Pons (tissue), 1 donor: Measurements from ENCODE around the gene WDR35.

Experiments
- DNase-seq: peaks from one replicate; pipeline ENCODE4 v3.0.0-alpha.2; 2016; ENCODE audit warnings: low spot score

WDR35 gene

DNA sequence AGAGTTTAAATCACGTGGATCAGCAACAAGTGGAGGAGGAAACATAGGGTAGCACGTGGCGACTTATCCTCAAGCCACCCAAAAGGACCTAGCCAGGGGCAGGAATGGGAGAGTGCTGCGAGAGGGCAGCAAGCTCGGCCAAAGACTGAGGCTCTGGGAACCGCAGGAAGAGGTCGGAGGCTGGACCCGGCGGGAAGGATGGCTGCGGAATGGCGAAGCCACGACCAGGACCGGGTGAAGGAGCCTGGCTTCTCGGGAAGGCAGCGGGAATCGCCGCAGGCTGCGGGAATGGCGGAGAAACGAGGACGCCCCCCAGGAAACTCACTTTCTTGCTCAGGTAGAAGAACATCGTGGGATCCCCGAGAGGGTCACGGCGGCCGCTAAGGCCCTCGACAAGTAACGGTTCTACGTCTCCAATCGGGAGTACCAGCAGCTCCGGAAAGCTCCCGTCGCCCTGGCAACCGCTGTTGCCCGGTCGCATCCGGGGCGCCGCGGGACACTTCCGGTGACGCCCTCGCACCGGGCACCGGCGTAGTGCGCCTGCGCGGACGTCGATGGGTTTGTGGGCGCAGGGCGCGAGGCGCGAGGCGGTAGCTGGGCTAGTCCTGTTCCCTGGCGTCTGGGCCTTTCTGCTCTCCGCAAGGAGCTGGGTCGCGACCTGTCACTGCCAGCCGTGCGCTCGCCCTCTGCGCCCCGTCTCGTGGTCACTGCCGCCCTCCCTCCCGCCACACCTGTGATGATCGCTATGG, at the start of gene WDR35:
Gene WDR35 (minus strand): TSS at position 439 of the 749 bp plus-strand sequence. CDS start 90 bp downstream, at position 349.
- DNase-seq = peak; percentile 82

DNA sequence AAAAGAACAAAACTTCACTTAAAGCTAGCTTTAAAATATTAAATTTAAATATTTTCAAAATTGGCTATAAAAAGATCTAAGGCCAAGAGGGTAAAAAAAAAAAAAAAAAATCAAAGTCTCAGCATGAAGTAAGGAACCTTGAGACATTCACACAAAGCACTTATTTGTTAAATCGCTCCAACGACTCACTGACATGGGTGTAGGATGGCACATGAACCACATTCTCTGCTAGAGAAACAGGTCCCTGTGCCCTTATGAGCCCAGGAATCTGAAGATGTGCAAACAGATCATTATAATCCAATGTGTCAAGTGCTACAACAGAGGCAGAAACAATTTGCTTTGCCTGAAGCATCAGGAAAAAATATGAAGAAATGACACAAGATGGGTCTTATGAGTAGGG, 47.8 kb upstream of the WDR35 start:
- no peak for DNase-seq

DNA sequence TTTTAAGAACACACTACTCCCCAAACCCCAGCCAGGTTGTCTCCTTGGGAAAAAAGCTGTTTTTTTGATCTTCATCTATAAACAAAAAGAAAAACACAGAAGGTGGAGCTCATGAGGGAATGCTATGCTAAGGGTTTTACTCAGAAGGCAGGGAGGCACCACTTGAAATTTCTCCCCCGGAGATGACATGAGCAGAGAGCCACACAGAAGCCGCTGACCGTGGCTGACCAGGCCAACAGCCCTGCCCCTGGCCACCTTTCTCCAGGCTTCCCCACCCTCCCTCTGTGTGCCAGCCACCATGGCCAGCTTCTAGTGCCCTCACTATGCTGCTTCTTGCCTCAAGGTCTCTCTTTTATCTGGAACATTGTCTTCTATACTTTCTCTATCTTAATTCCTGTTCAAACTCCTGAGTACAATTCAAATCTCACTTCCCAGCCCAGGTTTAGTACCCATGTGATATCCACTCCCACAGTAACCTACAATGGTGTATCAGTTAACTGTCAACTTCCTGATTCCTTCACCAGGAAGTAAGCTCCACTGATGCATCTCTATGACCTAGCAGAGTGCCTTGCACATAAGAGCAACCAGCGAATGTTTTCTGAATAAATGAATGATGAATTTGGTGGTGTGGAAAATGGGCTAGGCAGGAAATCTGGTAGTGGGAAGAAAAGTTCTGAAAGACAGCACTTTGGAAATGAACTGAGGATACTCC, 46.2 kb upstream of the WDR35 start:
- DNase-seq = no peak

DNA sequence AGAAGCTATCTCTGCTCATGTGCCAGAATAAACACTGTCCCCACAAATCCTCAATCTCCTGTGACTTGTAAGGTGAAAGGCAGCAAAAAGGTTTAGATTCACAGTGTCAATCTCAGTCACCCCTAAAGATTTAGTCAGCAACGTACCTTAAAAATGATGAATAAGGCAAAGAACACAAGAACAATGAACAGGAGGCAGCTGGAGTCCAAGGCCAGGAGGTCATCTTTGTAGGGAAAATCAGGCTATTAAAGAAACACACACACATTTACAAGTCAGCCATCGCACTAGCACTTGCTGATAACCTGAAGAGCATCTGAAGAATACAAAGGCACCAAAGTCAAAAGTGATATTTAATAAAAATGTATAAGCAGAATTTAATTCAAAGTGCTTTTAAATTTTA, 44.9 kb upstream of the WDR35 start:
- no peak for DNase-seq

DNA sequence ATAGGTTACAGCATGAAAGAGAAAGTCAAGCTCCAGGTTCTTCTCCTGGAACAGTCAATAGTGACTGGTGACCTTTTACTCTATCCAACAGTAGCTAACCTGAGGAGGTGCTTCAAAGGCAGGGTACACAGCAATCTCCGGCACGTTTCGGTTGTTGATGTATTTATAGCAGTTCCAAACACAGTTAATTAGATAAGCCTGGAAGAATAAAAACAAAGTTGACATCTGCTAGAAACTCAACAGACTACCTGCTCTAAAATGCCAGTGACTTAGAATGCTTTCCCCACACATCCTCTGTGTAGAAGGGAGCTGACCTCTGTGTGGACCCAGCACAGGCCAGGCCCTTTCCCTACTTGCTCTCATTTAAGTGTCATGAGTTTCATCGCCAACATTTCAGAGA, 44.3 kb upstream of the WDR35 start:
- no peak for DNase-seq

DNA sequence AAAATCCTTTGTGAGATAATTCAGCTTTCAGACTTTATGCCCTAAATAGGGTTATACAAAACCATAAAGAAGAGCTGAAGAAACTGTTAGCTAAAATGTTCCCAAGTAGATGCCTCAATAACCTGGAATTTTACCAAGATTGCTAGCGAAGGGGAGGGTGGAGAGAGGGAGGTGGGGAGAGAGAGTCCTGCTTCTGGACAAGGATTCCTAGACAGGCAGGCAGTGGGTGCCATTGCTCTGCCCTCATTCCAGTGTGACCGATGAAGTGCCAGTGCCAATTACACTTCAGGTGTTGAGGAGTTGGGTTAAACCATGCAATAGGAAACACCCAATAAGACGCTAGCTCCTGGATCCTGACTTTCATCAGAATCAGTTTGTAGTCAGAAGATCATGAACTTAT, 43.4 kb upstream of the WDR35 start:
- no peak for DNase-seq

DNA sequence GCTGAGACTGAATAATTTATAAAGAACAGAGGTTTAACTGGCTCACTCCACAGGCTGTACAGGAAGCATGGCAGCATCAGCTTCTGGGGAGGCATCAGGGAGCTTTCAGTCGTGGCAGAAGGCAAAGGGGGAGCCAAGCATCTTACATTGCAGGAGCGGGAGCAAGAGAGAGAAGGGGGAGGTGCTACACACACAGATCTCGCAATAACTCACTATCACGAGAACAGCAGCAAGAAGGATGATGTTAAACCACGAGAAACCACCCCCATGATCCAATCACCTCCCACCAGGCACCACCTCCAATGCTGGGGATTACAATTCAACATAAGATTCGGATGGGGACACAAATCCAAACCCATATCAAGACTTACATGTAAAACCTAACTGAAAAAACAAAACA, 40.3 kb upstream of the WDR35 start:
- DNase-seq = no peak

DNA sequence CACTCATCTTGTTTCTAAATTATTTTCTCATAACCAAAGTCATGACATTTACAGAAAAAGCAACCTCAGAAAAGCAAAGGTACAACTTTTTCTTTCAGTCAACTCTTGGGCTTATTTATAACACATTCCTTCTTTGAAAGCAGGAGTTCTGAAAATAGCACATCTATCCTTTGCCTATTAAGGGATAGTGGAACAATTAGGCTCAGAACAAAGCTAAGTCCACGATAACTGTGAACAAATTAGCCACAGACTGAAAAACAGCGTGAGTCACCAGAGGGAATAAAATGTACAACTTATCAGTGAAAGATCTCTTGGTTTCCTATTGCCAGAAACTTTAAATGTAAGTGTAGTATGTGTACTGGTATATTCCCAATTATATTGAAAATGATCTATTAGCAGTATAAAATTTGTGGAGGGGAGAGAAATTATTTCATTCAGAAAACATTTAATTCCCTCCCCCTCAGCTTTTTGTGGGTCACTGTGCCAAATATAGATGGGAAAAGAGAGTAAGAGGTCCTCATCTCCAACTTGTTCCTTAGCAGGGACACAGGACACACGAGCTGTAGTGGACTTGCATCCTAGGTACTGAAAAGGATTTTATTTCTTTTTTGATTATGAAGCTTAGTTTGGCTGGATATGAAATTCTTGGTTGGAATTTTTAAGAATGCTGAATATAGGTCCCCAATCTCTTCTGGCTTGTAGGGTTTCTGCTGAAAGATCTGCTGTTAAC, 38.0 kb upstream of the WDR35 start:
- DNase-seq = no peak

DNA sequence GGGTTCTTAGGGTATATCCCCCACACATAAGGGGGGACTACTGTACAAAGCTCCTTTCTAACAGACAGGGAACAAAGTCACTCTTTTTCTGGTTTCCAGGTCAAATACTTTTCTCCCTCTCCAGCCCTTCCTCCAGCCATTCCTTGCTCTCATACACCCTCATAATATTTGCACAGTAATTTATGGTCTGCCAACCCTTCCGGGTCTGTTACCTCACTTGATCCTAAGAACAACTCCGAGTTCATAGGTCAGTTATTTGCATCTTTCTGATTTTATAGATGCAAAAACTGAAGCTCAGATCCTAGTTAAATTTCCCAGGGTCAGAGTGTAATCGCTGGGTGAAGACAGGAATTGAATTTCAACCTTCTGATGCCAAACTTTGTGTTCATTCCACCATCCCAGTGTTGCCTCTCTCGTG, 37.4 kb upstream of the WDR35 start:
- DNase-seq = no peak

DNA sequence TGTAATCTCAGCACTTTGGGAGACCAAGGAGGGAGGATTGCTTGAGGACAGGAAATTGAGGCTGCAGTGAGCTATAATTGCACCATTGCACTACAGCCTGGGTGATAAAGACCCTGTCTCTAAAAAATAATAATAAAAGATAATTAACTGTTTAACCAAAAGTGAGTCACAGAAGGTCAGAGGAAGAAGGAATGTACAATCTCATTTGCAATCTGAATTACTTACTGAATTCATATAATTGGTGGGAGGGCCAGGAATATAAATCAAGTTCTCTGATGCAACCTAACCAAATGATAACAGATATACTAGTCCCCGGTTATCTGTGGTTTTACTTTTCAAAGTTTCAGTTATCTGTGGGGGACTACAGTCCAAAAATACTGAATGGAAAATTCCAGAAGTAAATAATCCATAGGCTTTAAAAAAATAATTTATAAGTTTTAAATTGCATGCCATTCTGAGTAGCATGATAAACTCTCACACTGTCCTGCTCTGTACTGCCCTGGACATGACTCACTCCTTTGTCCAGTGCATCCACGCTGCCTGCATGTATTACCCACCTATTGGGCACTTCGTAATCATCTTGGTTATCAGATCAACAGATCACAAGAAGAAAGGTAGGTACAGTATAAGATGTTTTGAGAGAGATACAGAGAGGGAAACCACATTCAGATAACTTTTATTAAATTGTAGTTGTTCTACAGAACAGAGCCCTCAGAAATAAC, 35.3 kb upstream of the WDR35 start:
- no peak for DNase-seq

DNA sequence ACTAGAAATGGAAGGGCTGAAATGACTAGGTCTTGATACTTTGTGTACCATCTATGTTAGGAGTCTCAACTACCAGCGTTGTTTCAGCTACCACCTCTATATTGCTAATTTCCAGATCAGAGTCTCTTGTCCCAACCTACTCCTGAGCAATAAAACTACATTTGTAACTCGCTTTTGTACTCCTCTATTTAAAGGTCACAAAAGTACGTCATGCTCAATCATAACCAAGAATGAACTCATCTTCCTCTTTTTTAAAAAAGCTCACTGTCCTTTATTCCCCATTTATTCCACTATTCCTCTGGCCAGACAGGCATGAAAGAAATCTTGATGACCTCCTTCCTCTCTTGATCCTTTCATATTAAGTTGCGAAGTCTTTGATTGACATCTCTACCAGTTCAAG, 33.8 kb upstream of the WDR35 start:
- DNase-seq = no peak

DNA sequence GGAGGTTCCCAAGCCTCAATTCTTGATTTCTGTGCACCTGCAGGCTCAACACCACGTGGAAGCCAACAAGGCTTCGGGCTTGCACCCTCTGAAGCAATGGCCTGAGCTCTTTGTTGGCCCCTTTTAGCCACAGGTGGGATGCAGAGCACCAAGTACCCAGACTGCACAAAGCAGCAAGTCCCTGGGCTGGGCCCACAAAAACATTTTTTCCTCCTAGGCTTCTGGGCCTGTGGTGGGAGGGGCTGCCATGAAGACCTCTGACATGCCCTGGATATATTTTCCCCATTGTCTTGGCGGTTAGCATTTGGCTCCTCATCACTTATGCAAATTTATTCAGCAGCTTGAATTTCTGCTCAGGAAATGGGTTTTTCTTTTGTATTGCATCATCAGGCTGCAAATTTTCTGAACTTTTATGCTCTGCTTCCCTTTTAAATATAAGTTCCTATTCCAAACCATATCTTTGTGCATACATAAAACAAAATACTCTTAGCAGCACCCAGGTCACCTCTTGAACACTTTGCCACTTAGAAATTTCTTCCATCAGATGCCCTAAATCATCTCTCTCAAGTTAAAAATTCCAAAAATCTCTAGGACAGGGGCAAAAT, 31.6 kb upstream of the WDR35 start:
- no peak for DNase-seq

DNA sequence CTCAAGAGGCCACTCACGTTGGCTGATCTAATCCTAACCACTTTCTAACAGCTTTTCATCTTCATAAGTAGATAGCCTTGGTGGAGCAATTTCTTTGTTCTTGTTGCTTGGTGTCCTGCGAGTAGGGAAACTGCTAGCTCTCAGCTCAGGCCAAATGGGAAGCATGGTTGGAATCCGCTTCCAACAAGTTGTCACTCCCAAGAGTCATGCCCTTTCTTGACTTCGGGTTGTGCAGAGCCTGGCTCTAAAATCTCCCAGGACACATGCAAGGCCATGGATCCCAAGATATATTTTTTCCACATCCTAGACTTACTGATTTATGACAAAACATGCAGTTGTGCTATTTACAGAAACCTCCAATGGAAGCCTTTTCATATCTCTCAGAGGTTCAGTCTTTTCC, 29.8 kb upstream of the WDR35 start:
- DNase-seq = no peak

DNA sequence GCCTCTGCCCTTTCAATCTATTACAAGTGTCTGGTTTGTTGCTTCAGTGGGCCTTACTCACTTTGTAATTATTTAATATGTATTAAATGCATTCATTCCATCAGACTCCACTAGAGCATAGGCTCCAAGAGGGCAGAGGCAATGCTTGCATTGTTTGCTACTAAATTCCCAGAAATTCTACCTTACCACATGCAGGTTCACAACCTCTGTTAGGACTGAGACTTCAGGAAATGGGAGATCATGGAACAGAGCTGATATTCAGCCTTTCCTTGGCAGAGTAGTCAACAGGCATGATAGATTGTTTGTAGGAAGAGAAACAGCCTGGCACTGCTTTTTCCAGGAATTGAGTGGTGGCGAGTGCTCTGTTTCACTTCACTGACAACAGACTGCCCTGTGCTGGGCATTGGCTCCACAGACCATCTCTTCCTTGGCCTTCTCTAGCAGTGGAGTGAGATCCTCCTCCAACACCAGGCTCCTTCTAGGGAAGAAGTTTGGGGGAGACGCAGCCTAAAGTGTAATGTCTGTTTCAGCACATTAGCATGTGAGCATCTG, 28.8 kb upstream of the WDR35 start:
- DNase-seq = no peak

DNA sequence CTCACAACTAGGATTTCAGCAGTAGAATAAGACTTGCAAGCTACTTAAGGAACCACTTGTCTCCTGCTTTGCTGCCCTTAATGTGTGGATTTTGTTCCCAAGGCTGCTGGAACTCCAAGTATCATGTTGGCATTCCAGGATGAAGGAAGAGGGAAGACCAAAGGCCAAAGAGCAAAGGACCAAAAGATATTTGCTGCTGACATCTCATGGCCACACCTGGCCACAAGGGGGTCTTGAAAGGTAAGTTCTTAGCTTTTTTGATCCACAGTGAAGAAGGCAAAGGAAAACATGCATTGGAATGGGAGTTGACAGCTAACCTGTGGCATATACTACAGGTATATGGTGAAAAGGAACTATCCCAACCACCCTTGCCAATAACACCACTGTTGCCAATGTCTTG, 26.4 kb upstream of the WDR35 start:
- no peak for DNase-seq

DNA sequence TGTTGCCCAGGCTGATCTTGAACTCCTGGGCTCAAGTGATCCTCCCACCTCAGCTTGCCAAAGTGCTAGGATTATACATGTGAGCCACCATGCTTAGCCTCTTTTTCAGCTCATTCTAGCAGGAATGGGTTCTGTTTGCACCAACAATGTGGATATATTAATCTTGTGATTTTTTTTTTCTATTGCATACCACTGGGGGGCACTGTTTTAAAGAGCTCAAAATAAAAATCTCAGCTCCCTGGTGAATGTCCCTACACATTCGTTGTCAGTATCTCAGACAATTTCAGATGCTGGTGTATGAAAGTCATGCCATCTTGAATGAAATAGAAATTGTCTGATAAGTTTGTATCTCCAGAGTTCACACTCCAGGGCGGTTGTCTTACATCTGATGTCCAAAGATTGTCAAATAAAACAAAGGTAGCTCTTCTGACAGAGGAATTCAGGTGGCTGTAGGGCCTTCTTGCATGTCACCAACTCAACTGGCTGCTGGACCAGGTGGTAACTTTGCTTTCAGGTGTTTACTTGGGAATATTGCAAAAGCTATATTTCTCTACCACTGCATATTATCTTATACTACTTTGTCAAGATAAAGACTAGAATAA, 25.7 kb upstream of the WDR35 start:
- peak; percentile 72 for DNase-seq

DNA sequence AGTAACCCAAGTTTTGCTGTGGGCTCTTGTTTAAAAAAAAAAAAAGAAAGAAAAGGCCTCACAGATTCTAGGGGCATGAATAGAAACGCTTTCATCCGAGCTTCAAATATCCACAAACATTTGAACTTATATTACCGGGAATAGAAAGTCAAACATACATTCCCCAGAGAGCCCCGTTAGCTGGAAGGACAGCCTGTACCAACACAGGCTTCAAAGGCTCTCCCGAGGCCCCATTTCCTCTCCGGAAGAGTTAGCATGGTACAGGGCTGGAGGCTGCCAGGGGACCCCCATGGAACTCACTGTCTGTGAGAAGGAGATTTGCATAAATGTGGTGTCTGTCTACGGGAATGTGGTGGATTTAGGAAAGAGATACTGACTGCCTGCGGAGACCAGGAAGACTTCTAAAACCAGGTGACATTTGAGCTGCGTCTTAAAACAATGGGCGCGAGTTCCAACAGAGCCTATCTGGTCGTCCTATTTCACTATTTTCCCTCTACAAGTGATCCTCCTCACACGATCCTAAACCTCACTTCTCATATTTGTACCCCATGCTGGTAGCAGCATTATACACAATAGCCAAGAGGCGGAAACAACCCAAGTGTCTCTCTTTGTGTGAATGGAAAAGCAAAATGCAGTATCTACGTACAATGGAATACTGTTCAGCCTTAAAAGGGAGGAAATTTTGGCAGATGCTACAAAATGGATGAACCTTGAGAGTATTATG, 23.4 kb upstream of the WDR35 start:
- DNase-seq = no peak

DNA sequence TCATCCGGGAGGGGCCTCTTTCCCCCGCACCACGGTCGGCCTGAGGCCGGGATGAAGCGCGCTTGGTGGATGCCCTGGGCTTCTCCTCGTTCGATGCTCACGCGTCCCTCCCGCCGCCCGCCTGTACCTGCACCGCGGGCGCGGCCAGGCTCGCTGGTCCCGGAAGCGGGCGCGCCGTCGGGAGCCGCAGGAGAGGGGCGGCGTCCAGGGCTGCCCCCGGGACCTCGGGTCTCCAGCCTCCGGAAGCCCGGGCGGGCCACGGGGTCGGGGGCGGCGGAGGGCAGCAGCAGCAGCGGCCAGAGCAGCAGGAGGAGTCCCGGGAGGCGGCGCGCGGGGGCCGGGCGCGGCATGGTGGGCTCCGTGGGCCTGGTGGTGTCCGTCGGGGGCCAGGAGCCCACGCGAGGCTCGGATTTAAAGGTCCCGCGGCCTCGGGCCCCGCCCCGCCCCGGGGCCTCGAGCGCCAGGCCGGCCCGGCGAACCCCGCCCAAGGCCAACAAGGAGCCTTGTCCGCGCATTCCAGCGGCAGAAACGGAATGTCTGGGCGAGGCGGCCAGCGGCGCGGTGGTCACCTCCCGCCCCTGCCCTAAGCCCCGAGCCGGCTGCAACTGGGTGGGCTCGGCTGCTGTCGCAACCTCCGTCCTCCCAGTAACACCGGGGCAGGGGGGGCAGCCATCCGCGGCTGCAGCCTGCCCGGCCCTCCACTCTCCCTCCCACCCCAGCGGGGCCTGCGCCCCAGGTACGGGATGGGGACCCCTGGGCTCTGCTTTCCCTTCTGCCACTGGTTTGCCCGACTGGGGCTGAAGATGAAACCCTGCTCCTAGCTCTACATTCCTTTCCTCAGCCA, 22.6 kb upstream of the WDR35 start, which contains the start of gene MATN3:
Gene MATN3 (minus strand): TSS at position 387 of the 844 bp plus-strand sequence. CDS start 37 bp downstream, at position 350.
- DNase-seq = no peak

DNA sequence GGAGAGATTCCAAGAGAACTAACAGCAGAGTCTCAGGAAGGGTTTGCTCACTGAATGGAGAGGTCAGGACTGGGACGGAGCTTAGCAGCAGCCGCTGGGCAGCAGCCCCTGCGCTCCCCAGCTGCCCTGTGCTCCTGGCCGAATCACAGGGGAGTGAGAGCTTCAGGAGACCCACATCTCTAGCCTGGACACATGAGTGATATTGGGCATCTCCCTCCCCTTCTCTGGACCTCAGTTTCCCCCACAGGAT, 22.1 kb upstream of the WDR35 start:
- no peak for DNase-seq
